H9 (cell line): ENCODE results near the gene RABGAP1L. TPM values are rescaled to one million over a fixed set of nuclear protein-coding genes. Genes with fewer than 3 reads are reported as not detected.

Experiments
- DNase-seq: peaks from one replicate; pipeline ENCODE4 v3.0.0-alpha.2; 2017
- H2AFZ ChIP-seq: one replicate; pipeline ENCODE4 v1.6.1; 2013; ENCODE audit warnings: mild to moderate bottlenecking, low read length, control low read depth, moderate library complexity
- H2AK5ac ChIP-seq: 2 replicates; pipeline ENCODE4 v1.6.1; 2013; ENCODE audit warnings: low read length, control low read depth, mixed read lengths; ENCODE audit not compliant: insufficient read length
- H2BK120ac ChIP-seq: one replicate; pipeline ENCODE4 v1.6.1; 2013; ENCODE audit warnings: low read depth, mild to moderate bottlenecking, low read length, control low read depth, inconsistent platforms; ENCODE audit not compliant: poor library complexity, severe bottlenecking
- H2BK12ac ChIP-seq: 2 replicates; pipeline ENCODE4 v1.6.1; 2013; ENCODE audit warnings: low read length, control low read depth, mixed read lengths, low read depth; ENCODE audit not compliant: insufficient read length
- H2BK15ac ChIP-seq: 2 replicates; pipeline ENCODE4 v1.6.1; 2013; ENCODE audit warnings: low read depth, low read length, control low read depth
- H2BK20ac ChIP-seq: one replicate; pipeline ENCODE4 v1.6.1; 2013; ENCODE audit warnings: low read depth, mild to moderate bottlenecking, low read length, control low read depth, inconsistent platforms; ENCODE audit not compliant: poor library complexity, severe bottlenecking
- H2BK5ac ChIP-seq: 2 replicates; pipeline ENCODE4 v1.6.1; 2013; ENCODE audit warnings: low read length, control low read depth, mixed read lengths; ENCODE audit not compliant: insufficient read length
- H3K14ac ChIP-seq: 2 replicates; pipeline ENCODE4 v1.6.1; 2013; ENCODE audit warnings: low read length, control low read depth; ENCODE audit not compliant: insufficient read depth
- H3K18ac ChIP-seq: 2 replicates; pipeline ENCODE4 v1.6.1; 2013; ENCODE audit warnings: low read depth, mild to moderate bottlenecking, mixed read lengths, low read length, control low read depth; ENCODE audit not compliant: insufficient read length
- H3K23ac ChIP-seq: 2 replicates; pipeline ENCODE4 v1.6.1; 2013; ENCODE audit warnings: low read length, control low read depth, mixed read lengths, low read depth; ENCODE audit not compliant: insufficient read length
- H3K23me2 ChIP-seq: 2 replicates; pipeline ENCODE4 v1.6.1; 2013; ENCODE audit warnings: low read depth, mild to moderate bottlenecking, mixed read lengths, low read length, control low read depth; ENCODE audit not compliant: insufficient read length, poor library complexity, severe bottlenecking
- H3K27ac ChIP-seq: 2 replicates; pipeline ENCODE4 v1.5.1; 2013; ENCODE audit warnings: low read length, control low read depth, mixed read lengths, low read depth; ENCODE audit not compliant: insufficient read length
- H3K27me3 ChIP-seq: 2 replicates; pipeline ENCODE4 v1.6.1; 2013; ENCODE audit warnings: low read length, control low read depth, inconsistent platforms; ENCODE audit not compliant: insufficient read depth
- H3K4ac ChIP-seq: 2 replicates; pipeline ENCODE4 v1.6.1; 2013; ENCODE audit warnings: low read depth, mild to moderate bottlenecking, control low read depth, inconsistent platforms, low read length, moderate library complexity
- H3K4me1 ChIP-seq: 2 replicates; pipeline ENCODE4 v1.6.1; 2013; ENCODE audit warnings: low read length, control low read depth, inconsistent platforms; ENCODE audit not compliant: insufficient read depth
- H3K4me2 ChIP-seq: 2 replicates; pipeline ENCODE4 v1.6.1; 2013; ENCODE audit warnings: low read length, control low read depth, mixed read lengths; ENCODE audit not compliant: insufficient read length, insufficient read depth
- H3K56ac ChIP-seq: 2 replicates; pipeline ENCODE4 v1.6.1; 2013; ENCODE audit warnings: low read depth, mild to moderate bottlenecking, mixed read lengths, low read length, control low read depth; ENCODE audit not compliant: insufficient read length
- H3K79me1 ChIP-seq: 2 replicates; pipeline ENCODE4 v1.6.1; 2013; ENCODE audit warnings: low read depth, mild to moderate bottlenecking, moderate library complexity, low read length, control low read depth, inconsistent platforms; ENCODE audit not compliant: insufficient read depth, poor library complexity, severe bottlenecking
- H3K79me2 ChIP-seq: 2 replicates; pipeline ENCODE4 v1.6.1; 2013; ENCODE audit warnings: low read length, control low read depth, inconsistent platforms; ENCODE audit not compliant: insufficient read depth
- H3K9ac ChIP-seq: 2 replicates; pipeline ENCODE4 v1.6.1; 2013; ENCODE audit warnings: low read length, control low read depth, mixed read lengths; ENCODE audit not compliant: insufficient read length; ENCODE audit errors: extremely low read depth
- H3K9me3 ChIP-seq: one replicate; pipeline ENCODE4 v1.6.1; 2013; ENCODE audit warnings: low read depth, low read length, inconsistent platforms; ENCODE audit not compliant: control insufficient read depth
- H3T11ph ChIP-seq: one replicate; pipeline ENCODE4 v1.6.1; 2013; ENCODE audit warnings: mild to moderate bottlenecking, low read length, control low read depth, inconsistent platforms
- H4K20me1 ChIP-seq: one replicate; pipeline ENCODE4 v1.6.1; 2013; ENCODE audit not compliant: control insufficient read depth, insufficient read length, insufficient read depth
- H4K5ac ChIP-seq: 2 replicates; pipeline ENCODE4 v1.6.1; 2013; ENCODE audit warnings: low read depth, mild to moderate bottlenecking, mixed read lengths, low read length, control low read depth; ENCODE audit not compliant: insufficient read length
- H4K8ac ChIP-seq: replicated peaks from 2 replicates; pipeline ENCODE4 v1.6.1; 2013; ENCODE audit warnings: low read length, control low read depth, mixed read lengths, low read depth; ENCODE audit not compliant: insufficient read length
- H4K91ac ChIP-seq: 2 replicates; pipeline ENCODE4 v1.6.1; 2013; ENCODE audit warnings: low read depth, mild to moderate bottlenecking, moderate library complexity, mixed read lengths, low read length, control low read depth; ENCODE audit not compliant: insufficient read length
- H3K27ac Mint-ChIP-seq, 3 experiments: 2 replicates in 2 of 3; 3 replicates in 1 of 3; pipeline ENCODE4 v1.8.0; 2020 to 2021; ENCODE audit warnings: mixed read lengths in 3 of 3, mild to moderate bottlenecking in 1 of 3, moderate library complexity in 1 of 3
- H3K27me3 Mint-ChIP-seq: 2 replicates; pipeline ENCODE4 v1.8.0; 2021; ENCODE audit warnings: low read depth, mild to moderate bottlenecking, moderate library complexity, mixed read lengths
- H3K36me3 Mint-ChIP-seq, 3 experiments: 2 replicates in 2 of 3; 3 replicates in 1 of 3; pipeline ENCODE4 v1.8.0; 2020 to 2021; ENCODE audit warnings: low read depth in 3 of 3, mixed read lengths in 3 of 3; ENCODE audit not compliant: insufficient read depth in 1 of 3
- H3K4me1 Mint-ChIP-seq, 2 experiments: 2 replicates each; pipeline ENCODE4 v1.8.0; 2020; ENCODE audit warnings: mixed read lengths in 2 of 2
- H3K4me3 Mint-ChIP-seq, 2 experiments: 2 replicates in 1 of 2; 3 replicates in 1 of 2; pipeline ENCODE4 v1.8.0; 2020 to 2021; ENCODE audit warnings: mild to moderate bottlenecking in 2 of 2, mixed read lengths in 2 of 2, moderate library complexity in 1 of 2
- H3K9me3 Mint-ChIP-seq, 2 experiments: 2 replicates in 1 of 2; 3 replicates in 1 of 2; pipeline ENCODE4 v1.8.0; 2020; ENCODE audit warnings: mild to moderate bottlenecking in 2 of 2, mixed read lengths in 2 of 2, moderate library complexity in 1 of 2
- CTCF ChIP-seq: fragments of 200-600 bp; sonication (generic); conservative IDR thresholded peaks from 3 replicates; pipeline ENCODE4 v1.8.0; 2021; ENCODE audit warnings: antibody characterized with exemption, mild to moderate bottlenecking
- WGBS: extraction: QIAGEN DNeasy Blood & Tissue Kit; methylation state at CpG from one replicate; pipeline ENCODE4 v1.1.7; 2013; ENCODE audit warnings: missing lambda C conversion rate, low lambda C conversion rate, mixed read lengths; ENCODE audit not compliant: insufficient read length; ENCODE audit errors: extremely low coverage; 5-methylcytosine and 5-hydroxymethylcytosine counted together
- total RNA-seq: library from RNA; stranded (reverse); gene quantifications from 2 replicates; pipeline ENCODE4 v1.2.1, GENCODE V29; 2021

RABGAP1L gene
- total RNA-seq, 1 experiment from 2014 or later = 147 TPM

DNA sequence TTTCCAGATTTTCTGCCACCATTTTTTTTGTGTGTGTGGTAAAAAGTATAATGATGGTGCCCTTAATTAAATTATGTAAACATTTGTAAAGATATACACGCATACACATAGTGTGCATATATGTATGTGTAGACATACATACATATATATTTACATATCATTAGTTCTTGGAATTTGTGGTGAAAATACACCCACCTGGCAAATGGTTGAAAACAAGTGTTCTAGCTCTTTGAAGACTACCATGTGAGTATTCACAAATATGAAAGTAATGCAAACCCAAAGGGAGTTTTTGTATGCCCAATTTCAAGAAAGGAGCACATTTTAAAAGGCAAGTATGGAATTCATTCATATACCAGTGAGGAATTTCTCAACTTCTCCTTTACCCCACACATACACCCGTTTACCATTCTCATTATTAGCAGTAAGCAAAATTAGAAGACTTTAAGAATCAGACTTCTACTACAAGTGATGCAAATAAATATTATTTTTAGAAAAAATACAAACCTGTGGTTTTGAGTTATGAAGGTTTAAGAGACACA is 8.0 kb downstream of the RABGAP1L start:
- Histone ChIP-seq H3K79me2 (no peaks in the 10 kb centered on the region), H3K27me3 (no peaks in the 10 kb centered on the region), H2BK12ac (no peak overlapping the region), H3K4me1 (no peaks in the 10 kb centered on the region), H3K14ac (no peak overlapping the region), H3K4me2 (no peak overlapping the region), H3K79me1 (no peaks in the 10 kb centered on the region), H4K20me1 (no peaks in the 10 kb centered on the region), H2BK20ac (no peak overlapping the region), H3K27ac (no peak overlapping the region), H4K8ac (no peak overlapping the region), H2AFZ (no peak overlapping the region), H4K5ac (no peak overlapping the region), H3K4ac (no peak overlapping the region), H3K9me3 (no peaks in the 10 kb centered on the region), H2BK5ac (no peak overlapping the region), H2BK120ac (no peak overlapping the region), H3K56ac (no peak overlapping the region), H2BK15ac (no peak overlapping the region), H3T11ph (no peak overlapping the region), H2AK5ac (no peak overlapping the region), H3K18ac (no peak overlapping the region), H4K91ac (no peak overlapping the region), H3K9ac (no peak overlapping the region), H3K23ac (no peak overlapping the region), H3K23me2 (no peaks in the 10 kb centered on the region)
- Mint-ChIP-seq H3K4me3 (no peak overlapping the region), H3K4me1 (peaks cover 7 to 8% of the 10 kb centered on the region in 2 experiments), H3K9me3 (no peaks in the 10 kb centered on the region), H3K27me3 (no peaks in the 10 kb centered on the region; the same call in 1 of the 2 replicates), H3K36me3 (no peaks in the 10 kb centered on the region), H3K27ac (no peak overlapping the region)
- TF ChIP-seq CTCF = no peak
- no peak for DNase-seq
- WGBS = no CpG with 5 or more reads among the region's 2 CpGs
